ENCODE measurements around the gene CASP1. TPM values are rescaled to one million over a fixed set of nuclear protein-coding genes. Genes with fewer than 3 reads are reported as not detected.
"Not testable (repeated sequence)": the region's sequence is repeated elsewhere in the genome, so short reads cannot be mapped to it uniquely, and the experiment has no call there.

CASP1 gene
- polyA plus RNA-seq, 1 donor from 2014 or later: 75.2 TPM

DNA sequence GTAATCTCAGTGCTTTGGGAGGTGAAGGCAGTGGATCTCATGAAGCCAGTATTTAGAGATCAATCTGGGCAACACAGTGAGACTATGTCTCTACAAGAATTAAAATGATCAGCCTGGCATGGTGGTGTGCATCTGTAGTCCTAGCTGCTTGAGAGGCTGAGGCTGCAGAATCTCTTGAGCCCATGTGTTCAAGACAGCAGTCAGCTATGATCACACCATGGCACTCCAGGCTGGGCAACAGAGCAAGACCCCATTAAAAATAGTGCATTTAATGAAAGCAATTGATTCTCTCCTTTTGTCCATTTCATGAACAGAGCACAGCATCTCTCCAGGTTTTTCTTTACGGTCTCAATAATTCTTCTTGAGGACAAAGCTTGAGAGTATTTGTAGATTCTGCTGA, 21.5 kb upstream of the CASP1 start:
- H3K27ac Mint-ChIP-seq: no peak overlapping the region
- H3K4me3 Mint-ChIP-seq: no peak overlapping the region
- peaks cover 2% of the 10 kb centered on the region for H3K27me3 Mint-ChIP-seq
- no peaks in the 10 kb centered on the region for H3K4me1 Mint-ChIP-seq
- no peaks in the 10 kb centered on the region for H3K36me3 Mint-ChIP-seq
- peaks cover 0 to 2% (median 0%) of the 10 kb centered on the region in 3 donors for H3K9me3 Mint-ChIP-seq

GRCh38 chr11:105054723-105055493, 20.0 kb upstream of the CASP1 start:
- Mint-ChIP-seq H3K27ac (no peak overlapping the region), H3K27me3 (peaks cover 2% of the 10 kb centered on the region), H3K36me3 (no peaks in the 10 kb centered on the region), H3K4me3 (no peak overlapping the region), H3K4me1 (no peaks in the 10 kb centered on the region), H3K9me3 (no peaks in the 10 kb centered on the region)

DNA sequence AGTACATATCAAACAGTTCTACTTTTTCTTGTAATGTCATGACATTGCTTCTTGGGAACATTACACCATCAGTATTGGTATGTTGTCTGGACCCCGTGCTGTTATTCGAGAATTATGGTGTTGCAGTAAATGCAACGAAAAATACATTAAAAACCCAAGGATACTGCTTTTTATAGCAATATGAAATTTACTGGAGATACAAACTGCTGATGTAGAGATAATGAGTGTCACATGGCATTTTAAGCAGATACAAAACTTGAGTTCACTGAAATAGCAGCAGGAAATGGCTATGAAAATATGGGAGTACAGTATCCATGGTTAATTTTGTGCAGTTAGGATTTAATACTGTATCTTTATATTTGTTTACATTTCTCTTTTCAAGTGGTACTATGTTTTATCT, 17.5 kb upstream of the CASP1 start:
- H3K4me1 Mint-ChIP-seq: no peaks in the 10 kb centered on the region
- H3K27ac Mint-ChIP-seq: no peak overlapping the region
- H3K27me3 Mint-ChIP-seq: peaks cover 2% of the 10 kb centered on the region
- H3K9me3 Mint-ChIP-seq: no peaks in the 10 kb centered on the region
- no peaks in the 10 kb centered on the region for H3K36me3 Mint-ChIP-seq
- H3K4me3 Mint-ChIP-seq: no peak overlapping the region

- H3K27me3 Mint-ChIP-seq: no peaks in the 10 kb centered on the region
- H3K4me3 Mint-ChIP-seq: no peak overlapping the region
Measured at GRCh38 chr11:105051559-105051958, 16.6 kb upstream of the CASP1 start.

DNA sequence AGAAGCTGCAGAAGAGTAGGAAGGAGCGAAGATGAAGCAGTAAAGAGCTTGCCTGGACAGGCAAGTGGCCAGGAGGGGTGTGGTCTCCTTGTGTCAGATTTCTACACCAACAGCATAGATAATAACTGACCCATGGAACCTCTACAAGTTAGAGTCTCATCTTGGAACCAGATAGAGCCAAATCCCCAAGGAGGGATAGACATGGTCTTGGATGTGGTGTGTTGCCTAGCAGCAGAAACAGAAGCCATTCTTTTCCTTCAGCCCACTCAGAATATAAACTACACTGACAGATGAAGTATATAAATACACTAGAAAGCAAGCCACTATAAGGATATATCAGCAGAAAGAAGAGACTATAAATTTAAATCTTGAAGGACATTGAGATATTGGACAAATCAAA, 14.5 kb upstream of the CASP1 start:
- Mint-ChIP-seq H3K27ac (no peak overlapping the region), H3K9me3 (no peaks in the 10 kb centered on the region), H3K4me1 (peaks cover 8 to 12% (median 8%) of the 10 kb centered on the region in 3 donors), H3K4me3 (no peak overlapping the region), H3K36me3 (no peaks in the 10 kb centered on the region), H3K27me3 (no peaks in the 10 kb centered on the region)

More at GRCh38 chr11:105051559-105051958, 16.6 kb upstream of the CASP1 start:
- Mint-ChIP-seq H3K4me1 (no peaks in the 10 kb centered on the region), H3K9me3 (no peaks in the 10 kb centered on the region), H3K36me3 (no peaks in the 10 kb centered on the region), H3K27ac (no peak overlapping the region)

DNA sequence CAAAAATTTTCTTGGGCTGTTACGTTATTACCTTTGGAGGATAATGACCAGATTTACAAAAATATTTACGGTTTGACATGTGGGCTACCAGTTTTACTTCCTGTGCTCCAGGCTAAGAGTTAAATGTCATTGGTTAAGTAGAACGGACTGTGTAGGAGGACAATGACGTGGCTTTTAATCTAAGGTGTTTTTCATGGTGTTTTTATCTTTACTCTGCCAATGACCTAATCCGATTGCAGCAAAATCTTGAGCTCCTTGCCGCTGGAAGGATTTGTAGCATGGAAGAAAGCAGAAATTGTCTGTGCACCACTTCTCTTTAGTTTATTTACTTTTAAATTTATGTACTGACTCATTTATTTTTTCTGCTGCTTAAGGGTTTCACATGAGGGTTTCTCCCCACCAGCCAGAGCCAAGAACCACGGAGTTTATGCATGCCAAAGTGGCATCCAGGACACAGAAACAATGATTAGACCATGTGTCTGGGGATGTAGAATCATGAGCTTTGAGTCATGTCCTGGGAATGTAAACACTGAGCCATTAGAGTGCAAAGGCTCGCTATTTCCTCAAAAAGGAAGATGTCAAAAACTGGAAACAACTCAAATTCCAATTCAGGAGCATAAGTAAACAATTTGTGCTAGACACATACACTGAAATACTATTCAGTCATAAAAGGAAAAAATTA, 12.1 kb upstream of the CASP1 start:
- peaks cover 14 to 31% (median 22%) of the 10 kb centered on the region in 3 donors for H3K4me1 Mint-ChIP-seq
- no peaks in the 10 kb centered on the region for H3K9me3 Mint-ChIP-seq
- H3K27me3 Mint-ChIP-seq: no peaks in the 10 kb centered on the region
- H3K4me3 Mint-ChIP-seq: no peak overlapping the region
- peaks cover 3% of the 10 kb centered on the region for H3K36me3 Mint-ChIP-seq
- H3K27ac Mint-ChIP-seq: no peak overlapping the region

DNA sequence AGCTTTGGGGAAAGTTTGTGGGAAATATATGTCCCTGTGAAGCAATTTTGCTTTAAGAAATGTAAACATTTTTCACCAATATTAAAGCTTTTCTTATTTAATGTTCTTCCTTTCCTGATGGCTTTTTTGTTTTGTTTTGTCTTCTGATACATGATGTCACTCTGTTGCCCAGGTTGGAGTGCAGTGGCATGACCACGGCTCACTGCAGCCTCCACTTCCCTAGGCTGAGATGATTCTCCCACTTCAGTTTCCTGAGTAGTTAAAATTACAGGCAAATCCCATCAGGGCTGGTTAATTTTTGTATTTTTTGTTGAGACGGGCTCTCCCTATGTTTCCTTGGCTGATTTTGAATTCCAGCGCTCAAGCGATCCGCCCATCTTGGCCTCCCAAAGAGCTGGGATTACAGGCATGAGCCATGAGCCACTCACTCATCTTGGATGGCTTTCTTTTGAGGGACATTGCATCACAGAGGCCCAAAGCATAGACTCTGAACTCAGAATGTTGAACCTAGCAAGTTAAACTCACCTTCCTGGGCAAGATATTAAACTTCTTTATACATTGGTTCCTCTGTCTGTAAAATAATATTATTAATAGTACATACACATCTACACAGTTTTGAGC, 10.8 kb upstream of the CASP1 start:
- Mint-ChIP-seq H3K4me1 (peaks cover 20 to 39% (median 30%) of the 10 kb centered on the region in 3 donors), H3K27ac (peak overlapping the region in 2 of 3 donors; percentile 22 to 88), H3K36me3 (peaks cover 10% of the 10 kb centered on the region), H3K4me3 (peak overlapping the region; percentile 86 to 98 (median 95)), H3K27me3 (no peaks in the 10 kb centered on the region), H3K9me3 (no peaks in the 10 kb centered on the region)

DNA sequence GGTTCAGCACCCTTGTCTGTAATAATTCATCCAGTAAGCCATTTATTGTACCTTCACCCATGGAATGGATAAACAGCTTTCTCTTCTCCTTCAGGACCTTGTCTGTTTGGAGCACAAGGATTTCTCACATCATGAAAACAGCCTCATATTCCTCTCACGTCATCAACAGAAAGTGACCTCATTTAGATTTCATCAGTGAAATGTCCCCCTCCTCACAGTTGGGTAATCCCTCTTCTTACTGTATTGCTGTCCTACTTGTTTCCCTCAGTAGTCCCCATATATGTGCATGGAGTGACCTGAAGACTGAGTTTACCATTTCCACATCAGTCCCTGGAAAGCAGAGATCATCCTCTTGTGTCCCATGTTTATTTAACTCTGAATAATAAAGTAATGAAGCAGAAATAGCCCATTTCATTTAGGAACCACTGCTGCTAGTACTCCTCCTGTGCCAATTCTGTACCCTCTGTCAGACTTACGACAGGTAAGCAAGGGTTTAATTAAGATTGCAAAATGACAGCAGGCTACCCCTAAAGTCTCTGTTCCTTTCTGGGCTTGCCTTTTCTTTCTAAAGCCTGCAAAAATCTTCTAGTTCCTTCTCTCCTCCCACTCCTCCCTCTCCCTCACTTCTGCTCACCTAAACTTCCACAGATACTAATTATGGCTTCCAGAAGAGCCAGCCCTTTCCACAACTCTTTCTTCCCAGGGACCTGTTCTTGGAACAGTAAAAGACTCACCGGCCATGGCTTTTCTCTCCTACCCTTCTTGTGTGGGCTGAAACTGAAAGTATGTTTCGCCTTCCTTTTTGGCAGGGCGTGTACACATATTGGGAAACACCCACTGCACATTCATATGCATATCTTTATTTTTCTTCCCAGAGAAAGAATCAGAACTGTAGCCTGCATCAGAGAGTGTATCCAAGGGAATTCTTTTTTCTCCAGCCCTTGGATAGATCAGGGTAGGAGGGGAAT, 9.9 kb upstream of the CASP1 start, which contains the start of gene CARD16:
Gene CARD16, minus strand, starts transcription at position 779 of the 968 bp plus-strand sequence. Its CDS starts 38 bp downstream, at position 741.
- Mint-ChIP-seq H3K27ac (peak within 1 kb of the TSS; percentile 8 to 95 (median 93)), H3K4me1 (peaks cover 22 to 42% (median 32%) of the 10 kb centered on the region in 3 donors), H3K36me3 (peaks cover 16% of the 10 kb centered on the region), H3K4me3 (peak within 1 kb of the TSS; percentile 86 to 98 (median 95))
- not testable (repeated sequence) for H3K9me3 Mint-ChIP-seq, H3K27me3 Mint-ChIP-seq

DNA sequence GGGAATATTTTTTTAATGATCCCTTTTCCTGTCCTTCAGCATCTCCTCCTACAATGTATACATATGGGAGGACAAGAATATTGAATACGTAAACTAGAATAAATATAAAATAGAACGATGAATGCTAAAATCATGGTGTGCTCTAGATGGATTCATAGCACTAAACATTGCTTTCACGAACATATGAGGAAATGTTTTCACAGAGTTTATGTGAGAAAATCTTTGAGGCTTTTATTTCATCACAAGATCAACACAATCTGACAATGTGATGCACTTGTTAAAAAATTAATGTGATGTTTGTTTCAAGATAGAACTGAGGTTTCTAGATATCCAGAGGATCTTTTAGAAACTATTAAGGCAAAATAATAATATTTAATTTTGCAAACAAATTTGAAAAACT, 7.2 kb upstream of the CASP1 start:
- Mint-ChIP-seq H3K4me3 (no peak overlapping the region), H3K36me3 (peaks cover 24% of the 10 kb centered on the region), H3K27ac (no peak overlapping the region)

GRCh38 chr11:105040703-105041102, 5.8 kb upstream of the CASP1 start:
- Mint-ChIP-seq H3K4me1 (peaks cover 20 to 44% (median 37%) of the 10 kb centered on the region in 3 donors), H3K4me3 (peak overlapping the region in 1 of 4 donors; percentile 41), H3K36me3 (peaks cover 25% of the 10 kb centered on the region), H3K27ac (no peak overlapping the region), H3K27me3 (no peaks in the 10 kb centered on the region), H3K9me3 (peaks cover 0 to 3% (median 0%) of the 10 kb centered on the region in 3 donors)

More for the DNA sequence above, 7.2 kb upstream of the CASP1 start:
- H3K9me3 Mint-ChIP-seq: peaks cover 0 to 3% (median 0%) of the 10 kb centered on the region in 3 donors
- peaks cover 22 to 42% (median 32%) of the 10 kb centered on the region in 3 donors for H3K4me1 Mint-ChIP-seq
- no peaks in the 10 kb centered on the region for H3K27me3 Mint-ChIP-seq

- H3K9me3 Mint-ChIP-seq, H3K27me3 Mint-ChIP-seq: not testable (repeated sequence)
- Mint-ChIP-seq H3K36me3 (peaks cover 12% of the 10 kb centered on the region), H3K4me3 (peak overlapping the region; percentile 86 to 100 (median 96)), H3K27ac (peak overlapping the region; percentile 57 to 98 (median 95)), H3K4me1 (peaks cover 29 to 37% (median 31%) of the 10 kb centered on the region in 3 donors)
Measured at GRCh38 chr11:105034388-105034787, 556 bp downstream of the CASP1 start.

DNA sequence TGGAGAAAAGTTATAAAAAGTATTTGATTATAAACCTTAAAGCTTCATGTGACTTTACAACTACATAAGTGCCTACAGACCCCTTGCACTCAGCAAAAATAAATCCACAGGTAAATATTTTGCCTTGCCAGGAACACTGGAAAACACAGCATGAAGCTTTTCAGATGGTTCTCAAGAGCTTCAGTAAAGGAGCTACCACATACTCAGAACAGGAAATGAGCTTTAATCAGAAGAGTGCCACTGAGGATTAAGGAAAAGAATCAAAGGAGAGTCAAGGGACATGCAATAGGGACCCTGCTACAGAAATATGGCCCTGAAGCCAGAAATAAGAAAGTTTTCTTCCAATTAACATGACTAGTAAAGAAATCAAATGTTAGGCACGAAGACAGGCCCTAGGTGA, 1.2 kb downstream of the CASP1 start:
- peak overlapping the region in 1 of 3 donors; percentile 98 for H3K27ac Mint-ChIP-seq
- H3K4me1 Mint-ChIP-seq: peaks cover 29 to 37% (median 34%) of the 10 kb centered on the region in 3 donors
- peaks cover 17% of the 10 kb centered on the region for H3K36me3 Mint-ChIP-seq
- H3K4me3 Mint-ChIP-seq: peak overlapping the region; percentile 86 to 100 (median 96)
- no peaks in the 10 kb centered on the region for H3K27me3 Mint-ChIP-seq
- peaks cover 0 to 3% (median 0%) of the 10 kb centered on the region in 3 donors for H3K9me3 Mint-ChIP-seq

- Mint-ChIP-seq H3K27ac (peak overlapping the region in 1 of 3 donors; percentile 55), H3K4me1 (peaks cover 29 to 41% (median 36%) of the 10 kb centered on the region in 3 donors), H3K4me3 (peak overlapping the region; percentile 86 to 100 (median 96)), H3K9me3 (peaks cover 0 to 3% (median 0%) of the 10 kb centered on the region in 3 donors), H3K36me3 (peaks cover 19% of the 10 kb centered on the region), H3K27me3 (no peaks in the 10 kb centered on the region)
Measured at GRCh38 chr11:105033343-105033742, 1.6 kb downstream of the CASP1 start.

DNA sequence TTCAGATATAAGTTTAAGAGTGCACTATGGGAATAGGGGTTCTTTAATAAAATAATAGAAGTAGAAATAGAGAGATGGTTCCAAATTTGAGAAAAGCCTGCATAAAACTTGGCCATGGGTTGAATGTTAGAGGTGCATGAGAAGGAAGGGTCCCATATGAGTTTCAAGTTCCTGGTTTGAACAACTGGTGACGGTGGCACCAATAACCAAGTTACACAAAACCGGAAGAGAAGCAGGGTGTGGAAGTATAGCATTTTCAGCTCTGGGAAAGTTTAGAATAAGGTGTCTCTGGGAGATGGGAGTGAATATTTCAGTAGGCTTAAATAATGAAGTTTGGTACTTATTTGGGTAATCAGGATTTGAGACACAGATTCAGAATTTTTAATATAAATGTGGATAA, 2.4 kb downstream of the CASP1 start:
- H3K36me3 Mint-ChIP-seq: peaks cover 17% of the 10 kb centered on the region
- H3K4me3 Mint-ChIP-seq: peak overlapping the region; percentile 7 to 100 (median 82)
- no peaks in the 10 kb centered on the region for H3K27me3 Mint-ChIP-seq
- H3K4me1 Mint-ChIP-seq: peaks cover 35 to 45% (median 41%) of the 10 kb centered on the region in 3 donors
- no peaks in the 10 kb centered on the region for H3K9me3 Mint-ChIP-seq
- peak overlapping the region; percentile 9 to 71 (median 55) for H3K27ac Mint-ChIP-seq

Measured in IgD-negative memory B cell (primary cell).